Retina (tissue), 1 donor: ENCODE measurements around the gene COL6A6.
A peak's percentile ranks its signal among the peaks of the same experiment; 100 is the strongest.
"Not testable (repeated sequence)": the region's sequence is repeated elsewhere in the genome, so short reads cannot be mapped to it uniquely, and the experiment has no call there.

Experiments
- DNase-seq: peaks from one replicate; pipeline ENCODE4 v3.0.0-alpha.2; 2016

Gene COL6A6

DNA sequence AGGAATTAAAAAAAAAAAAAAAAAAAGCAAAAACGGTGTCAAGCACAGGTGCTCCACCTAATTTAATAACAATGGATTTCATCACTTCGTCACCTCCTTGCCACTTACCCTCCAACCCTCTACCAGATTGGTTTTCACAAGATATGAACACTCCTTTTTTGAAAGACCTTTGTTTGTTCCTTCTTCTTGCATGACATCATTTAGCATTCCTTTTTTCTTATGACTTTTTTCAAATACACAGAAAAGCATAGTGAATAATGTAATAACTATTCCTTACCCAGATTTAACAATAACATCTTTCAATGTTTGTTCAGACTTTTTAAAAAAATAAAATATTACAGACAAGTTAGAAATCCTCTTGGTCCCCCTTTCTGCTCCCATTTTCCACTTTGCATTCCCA is 16.3 kb downstream of the COL6A6 start:
- DNase-seq, result no peak

DNA sequence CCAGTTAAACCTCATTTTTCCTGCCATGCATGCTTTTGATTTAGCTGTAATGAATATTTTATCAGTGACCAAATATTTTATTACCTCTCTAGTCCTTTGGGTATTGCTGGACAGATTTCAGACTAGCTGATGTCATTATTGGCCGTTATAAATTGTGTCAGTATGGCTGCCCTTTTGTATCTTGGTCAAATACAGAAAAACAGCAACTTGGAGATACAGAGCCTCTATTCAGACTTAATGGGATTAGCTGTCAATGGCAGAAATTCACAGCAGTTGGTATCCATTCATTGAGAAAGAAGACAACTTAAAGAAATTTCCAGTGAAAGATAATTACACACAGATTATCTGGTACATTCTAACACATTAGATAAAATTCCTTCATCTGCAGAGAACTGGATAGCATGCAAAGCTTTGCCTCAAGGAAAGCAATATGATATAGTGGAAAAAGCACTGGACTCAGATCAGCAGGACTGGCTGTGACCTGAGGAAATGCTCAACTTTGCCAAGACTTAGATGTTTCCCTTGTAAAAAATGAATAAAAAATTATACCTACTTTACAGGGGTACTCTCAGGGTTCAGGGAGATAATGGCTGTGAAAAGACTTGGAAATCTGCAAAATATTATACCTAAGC is 20.8 kb downstream of the COL6A6 start:
- DNase-seq, result no peak

DNA sequence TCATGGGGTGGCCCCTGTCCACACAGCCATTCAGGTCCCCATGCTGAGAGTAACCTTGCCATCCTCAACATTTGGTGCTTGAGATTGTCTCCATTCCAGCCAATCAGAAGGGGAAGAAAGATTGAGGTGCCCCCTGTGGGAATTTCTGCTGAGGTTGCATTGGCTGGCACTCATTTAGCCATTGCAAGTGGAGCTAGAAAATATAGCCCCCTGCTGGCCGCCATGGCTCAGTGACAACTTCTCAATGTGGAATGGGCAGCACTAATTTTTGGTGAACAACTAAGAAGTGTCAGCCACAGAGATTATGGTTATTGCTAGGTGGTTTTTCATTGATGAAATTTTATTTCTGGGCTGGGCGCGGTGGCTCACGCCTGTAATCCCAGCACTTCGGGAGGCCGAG is 22.0 kb downstream of the COL6A6 start:
- DNase-seq, result peak; percentile 39

DNA sequence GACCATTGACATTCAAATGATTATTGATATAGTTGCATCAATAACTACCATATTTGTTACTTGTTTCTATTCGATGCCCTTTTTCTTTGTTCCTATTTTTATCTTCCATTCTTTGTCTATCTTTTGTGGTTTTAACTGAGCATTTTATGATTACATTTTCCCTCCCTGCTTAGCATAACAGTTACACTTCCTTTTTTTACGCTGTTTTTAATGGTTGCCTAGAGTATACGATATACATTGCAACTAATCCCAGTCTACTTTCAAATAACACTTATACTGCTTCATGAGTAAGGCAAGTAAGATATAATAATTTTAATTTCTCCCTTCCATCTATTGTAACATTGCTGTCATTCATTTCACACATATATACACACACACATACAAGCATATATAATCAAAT is 26.3 kb downstream of the COL6A6 start:
- no peak for DNase-seq

DNA sequence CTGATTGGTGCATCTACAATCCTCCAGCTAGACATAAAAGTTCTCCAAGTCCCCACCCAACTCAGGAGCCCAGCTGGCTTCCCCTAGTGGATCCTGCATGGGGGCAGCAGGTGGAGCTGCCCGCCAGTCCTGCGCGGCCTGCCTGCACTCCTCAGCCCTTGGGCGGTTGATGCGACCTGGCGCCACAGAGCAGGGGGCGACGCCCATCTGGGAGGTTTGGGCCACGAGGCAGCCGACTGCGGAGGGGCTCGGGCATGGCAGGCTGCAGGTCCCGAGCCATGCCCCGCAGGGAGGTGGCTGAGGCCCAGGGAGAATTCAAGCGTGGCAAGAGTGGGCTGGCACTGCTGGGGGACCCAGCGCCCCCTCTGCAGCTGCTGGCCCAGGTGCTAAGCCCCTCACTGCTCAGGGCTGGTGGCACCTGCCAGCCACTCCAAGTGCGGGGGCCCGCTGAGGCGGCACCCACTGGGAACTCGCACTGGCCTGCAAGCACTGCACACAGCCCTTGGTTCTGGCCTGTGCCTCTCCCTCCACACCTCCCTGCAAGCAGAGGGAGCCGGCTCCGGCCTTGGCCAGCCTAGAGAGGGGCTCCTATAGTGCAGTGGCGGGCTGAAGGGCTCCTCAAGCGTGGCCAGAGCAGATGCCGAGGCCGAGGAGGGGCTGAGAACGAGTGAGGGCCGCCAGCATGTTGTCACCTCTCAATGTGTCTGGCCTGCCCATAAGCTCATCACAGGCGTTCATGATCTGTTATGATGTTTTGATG is 30.1 kb downstream of the COL6A6 start:
- DNase-seq, result no peak

DNA sequence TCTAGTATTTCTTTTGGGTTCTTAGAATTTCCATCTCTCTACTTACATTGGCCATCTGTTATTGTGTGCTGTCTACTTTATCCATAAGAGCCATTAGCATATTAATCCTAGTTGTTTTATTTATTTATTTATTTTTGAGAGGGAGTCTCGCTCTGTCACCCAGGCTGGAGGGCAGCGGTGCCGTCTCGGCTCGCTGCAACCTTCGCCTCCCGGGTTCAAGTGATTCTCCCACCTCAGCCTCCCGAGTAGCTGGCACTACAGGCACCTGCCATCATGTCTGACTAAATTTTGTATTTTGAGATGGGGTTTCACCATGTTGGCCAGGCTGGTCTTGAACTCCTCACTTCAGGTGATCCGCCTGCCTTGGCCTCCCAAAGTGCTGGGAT is 30.7 kb downstream of the COL6A6 start:
- DNase-seq, result not testable (repeated sequence)

DNA sequence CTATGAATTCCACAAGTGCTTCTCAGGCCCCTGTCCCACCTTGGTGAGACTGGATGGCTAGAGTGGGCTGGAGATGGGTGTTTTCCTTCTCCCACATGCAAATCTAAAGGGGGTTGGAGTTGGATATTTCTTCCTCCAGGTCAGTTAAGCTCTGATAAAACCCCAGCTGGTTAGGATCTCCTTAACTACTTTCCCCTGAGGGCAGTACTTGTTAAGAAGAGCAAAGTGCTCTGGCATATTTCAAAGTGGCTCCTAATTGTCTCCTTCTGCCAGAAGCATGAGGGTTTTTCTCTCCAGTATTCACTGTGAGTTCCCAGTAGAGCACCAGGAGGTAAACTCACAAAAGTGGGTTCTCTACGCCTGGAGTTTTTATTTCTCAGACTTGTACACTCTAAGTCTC is 31.4 kb downstream of the COL6A6 start:
- no peak for DNase-seq

DNA sequence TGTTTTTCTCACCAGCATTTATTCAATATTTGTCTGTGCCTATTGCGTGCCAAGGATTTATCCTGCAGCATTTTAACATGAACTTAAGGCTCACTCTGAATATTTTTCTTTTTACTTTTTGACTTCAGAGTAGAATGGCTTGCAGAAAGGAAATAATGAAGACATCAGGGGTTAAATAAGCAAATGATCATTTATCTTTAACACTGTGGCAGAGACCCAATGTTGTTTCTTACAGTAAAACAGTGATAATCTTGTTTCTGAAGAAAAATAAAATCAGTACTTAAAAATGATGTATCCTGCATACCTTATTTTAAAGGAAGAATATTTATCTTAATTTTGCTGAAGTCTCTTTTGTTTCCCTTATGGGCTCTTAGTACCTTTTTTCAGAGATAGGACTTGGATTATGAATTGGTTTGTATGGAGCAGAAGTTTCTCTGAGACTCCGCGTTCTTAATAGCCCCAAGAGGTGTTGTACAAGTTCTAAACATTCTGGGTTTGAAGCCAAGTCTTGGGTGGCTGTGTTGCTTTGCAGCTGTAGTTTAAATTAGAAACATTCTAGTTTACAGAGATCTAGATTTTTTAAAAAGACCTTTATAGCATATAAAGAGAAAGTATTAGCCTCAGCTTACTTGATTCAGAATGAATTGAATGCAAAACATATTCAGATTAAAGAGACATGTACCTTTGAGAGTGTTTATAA is 40.5 kb downstream of the COL6A6 start:
- DNase-seq, result no peak

DNA sequence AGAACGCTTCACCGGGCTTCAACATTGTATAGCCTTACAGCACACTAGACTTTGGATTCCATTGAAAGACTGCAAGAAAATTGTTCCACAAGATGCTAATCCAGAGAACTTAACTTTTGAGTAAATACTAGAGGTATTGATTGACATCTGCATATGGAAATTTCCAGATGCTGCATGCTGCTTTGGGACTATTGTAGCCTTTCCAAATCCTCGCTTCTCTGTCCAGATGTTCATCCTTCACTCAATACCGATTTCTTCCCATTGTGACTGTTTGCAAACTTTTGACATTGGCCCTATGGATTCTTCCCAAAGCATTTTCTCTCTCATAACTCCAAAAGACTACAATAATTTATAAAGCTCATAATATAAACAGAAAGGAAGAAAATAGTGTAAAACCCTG is 41.4 kb downstream of the COL6A6 start:
- DNase-seq, result no peak

DNA sequence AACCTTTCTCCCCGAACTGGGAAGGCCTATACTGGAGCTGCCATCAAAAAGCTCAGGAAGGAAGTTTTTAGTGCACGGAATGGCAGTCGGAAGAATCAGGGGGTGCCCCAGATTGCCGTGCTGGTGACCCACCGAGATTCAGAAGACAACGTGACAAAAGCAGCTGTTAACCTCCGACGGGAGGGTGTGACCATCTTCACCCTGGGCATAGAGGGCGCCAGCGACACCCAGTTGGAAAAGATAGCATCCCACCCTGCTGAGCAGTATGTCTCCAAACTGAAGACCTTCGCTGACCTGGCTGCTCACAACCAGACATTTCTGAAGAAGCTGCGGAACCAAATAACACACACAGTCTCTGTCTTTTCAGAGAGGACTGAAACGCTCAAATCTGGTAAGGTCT is 48.2 kb downstream of the COL6A6 start:
- DNase-seq, result no peak
